Ectodermal cell (in vitro differentiated cells): ENCODE data around the gene ECHS1.

Source experiments
- H3K27ac ChIP-seq: 2 replicates; pipeline ENCODE4 v1.7.0; 2013; ENCODE audit warnings: mild to moderate bottlenecking, low read depth, low read length; ENCODE audit not compliant: insufficient read depth, poor library complexity, severe bottlenecking
- H3K27me3 ChIP-seq: 2 replicates; pipeline ENCODE4 v1.7.0; 2013; ENCODE audit warnings: mild to moderate bottlenecking, low read length; ENCODE audit not compliant: insufficient read depth, control insufficient read depth, poor library complexity, severe bottlenecking
- H3K36me3 ChIP-seq: one replicate; pipeline ENCODE4 v1.7.0; 2013; ENCODE audit warnings: low read length; ENCODE audit not compliant: control insufficient read depth, insufficient read depth
- H3K4me1 ChIP-seq: one replicate; pipeline ENCODE4 v1.7.0; 2013; ENCODE audit warnings: low read length; ENCODE audit not compliant: control insufficient read depth, insufficient read depth
- H3K4me3 ChIP-seq: 2 replicates; pipeline ENCODE4 v1.7.0; 2013; ENCODE audit warnings: low read depth, low read length, control low read depth; ENCODE audit not compliant: insufficient read depth
- H3K9me3 ChIP-seq: 2 replicates; pipeline ENCODE4 v1.7.0; 2013; ENCODE audit warnings: mild to moderate bottlenecking, low read length, moderate library complexity; ENCODE audit not compliant: control insufficient read depth
- WGBS, 2 experiments: methylation state at CpG; one replicate each; pipeline ENCODE4 v1.1.7; 2013; ENCODE audit warnings: missing lambda C conversion rate in 2 of 2; 5-methylcytosine and 5-hydroxymethylcytosine counted together

The ECHS1 gene

DNA sequence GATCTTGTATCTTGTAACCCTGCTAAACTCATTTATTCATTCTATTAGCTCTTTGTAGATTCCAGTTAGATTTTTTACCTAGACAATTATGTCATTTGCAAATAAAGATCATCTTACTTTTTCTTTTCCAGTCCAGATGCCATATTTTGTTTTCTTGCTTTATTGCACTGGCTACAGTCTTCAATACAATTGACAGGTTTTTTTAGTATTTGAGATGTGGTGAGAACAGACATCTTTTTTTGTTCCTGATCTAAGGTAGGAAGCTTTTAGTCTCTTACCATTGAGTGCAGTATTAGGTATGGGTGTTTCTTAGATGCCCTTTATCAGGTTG is 39.2 kb upstream of the ECHS1 start:
- H3K4me1 ChIP-seq = no peaks in the 10 kb centered on the region
- no peaks in the 10 kb centered on the region for H3K27me3 ChIP-seq
- peaks cover 2% of the 10 kb centered on the region for H3K9me3 ChIP-seq
- H3K4me3 ChIP-seq = no peak overlapping the region
- peaks cover 45% of the 10 kb centered on the region for H3K36me3 ChIP-seq
- H3K27ac ChIP-seq = no peak overlapping the region

DNA sequence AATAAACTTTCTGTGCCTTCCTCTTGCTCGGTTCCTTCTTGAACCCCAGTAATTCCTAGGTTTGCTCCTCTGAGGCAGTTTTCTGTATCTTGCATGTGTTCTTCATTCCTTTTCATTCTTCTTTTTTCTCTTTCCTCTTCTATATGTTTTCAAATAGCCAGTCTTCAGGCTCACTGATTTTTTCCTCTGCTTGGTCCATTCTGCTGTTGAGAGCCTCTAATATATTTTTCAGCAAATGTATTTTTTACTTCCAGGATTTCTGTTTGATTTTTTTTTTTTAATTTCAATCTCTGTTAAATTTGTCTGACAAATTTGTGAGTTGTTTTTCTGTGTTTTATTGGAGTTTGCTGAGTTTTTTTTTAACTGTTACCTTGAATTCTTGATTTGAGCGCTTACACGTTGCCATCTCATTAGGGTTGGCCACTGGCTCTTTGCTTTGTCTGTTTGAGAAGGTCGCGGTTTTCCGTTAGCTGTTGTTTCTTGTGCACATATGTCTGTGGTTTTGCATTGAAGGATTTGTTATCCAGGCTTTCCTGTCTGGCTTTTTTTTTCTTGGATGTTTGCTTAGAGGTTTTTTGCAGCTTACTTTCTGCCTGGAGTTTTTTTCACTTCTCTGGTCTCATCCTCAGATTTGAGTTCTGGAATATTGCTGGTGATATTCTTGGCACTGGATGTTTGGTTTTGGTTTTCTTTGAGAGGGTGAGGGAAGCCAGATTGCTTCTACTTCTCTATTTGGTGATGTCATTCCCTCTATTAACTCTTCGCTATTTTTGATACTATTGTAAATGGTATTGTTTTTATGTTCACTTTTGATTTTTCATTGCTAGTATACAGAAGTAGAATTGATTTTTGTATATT is 38.6 kb upstream of the ECHS1 start:
- H3K27me3 ChIP-seq = no peaks in the 10 kb centered on the region
- no peak overlapping the region for H3K27ac ChIP-seq
- WGBS, 2 experiments = 95 to 97% methylated on average over 6 to 7 of the region's 7 CpGs
- H3K36me3 ChIP-seq = peaks cover 45% of the 10 kb centered on the region
- H3K9me3 ChIP-seq = peaks cover 2% of the 10 kb centered on the region
- no peak overlapping the region for H3K4me3 ChIP-seq
- H3K4me1 ChIP-seq = no peaks in the 10 kb centered on the region

DNA sequence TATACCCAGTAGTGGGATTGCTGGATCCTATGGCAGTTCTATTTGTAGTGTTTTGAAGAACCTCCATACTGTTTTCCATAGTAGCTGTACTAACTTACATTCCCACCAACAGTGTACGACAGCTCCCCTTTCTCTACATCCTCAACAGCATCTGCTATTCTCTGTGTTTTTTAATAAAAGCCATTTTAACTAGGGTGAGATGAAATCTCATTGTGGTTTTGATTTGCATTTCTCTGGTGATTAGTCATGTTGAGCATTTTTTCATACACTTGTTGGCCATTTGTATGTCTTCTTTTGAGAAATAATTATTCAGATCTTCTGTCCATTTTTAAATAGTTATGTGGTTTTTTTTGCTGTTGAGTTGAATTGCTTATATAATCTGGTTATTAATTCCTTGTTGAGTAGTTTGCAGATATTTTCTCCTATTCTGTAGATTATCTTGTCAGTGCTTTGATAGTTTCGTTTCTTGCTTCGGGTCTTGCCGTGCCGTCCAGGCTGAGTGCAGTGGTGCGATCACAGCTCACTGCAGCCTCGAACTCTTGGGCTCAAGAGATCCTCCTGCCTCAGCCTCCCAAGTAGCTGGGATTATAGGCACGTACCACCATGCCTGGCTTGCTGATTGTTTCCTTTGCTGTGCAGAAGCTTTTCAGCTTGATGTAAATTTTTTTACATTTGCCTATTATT is 32.8 kb upstream of the ECHS1 start:
- Histone ChIP-seq H3K36me3 (peaks cover 38% of the 10 kb centered on the region), H3K4me1 (no peaks in the 10 kb centered on the region), H3K4me3 (no peak overlapping the region), H3K27me3 (no peaks in the 10 kb centered on the region), H3K9me3 (peaks cover 2% of the 10 kb centered on the region), H3K27ac (no peak overlapping the region)
- 94 to 95% methylated on average over 8 of the region's 8 CpGs for WGBS, 2 experiments

DNA sequence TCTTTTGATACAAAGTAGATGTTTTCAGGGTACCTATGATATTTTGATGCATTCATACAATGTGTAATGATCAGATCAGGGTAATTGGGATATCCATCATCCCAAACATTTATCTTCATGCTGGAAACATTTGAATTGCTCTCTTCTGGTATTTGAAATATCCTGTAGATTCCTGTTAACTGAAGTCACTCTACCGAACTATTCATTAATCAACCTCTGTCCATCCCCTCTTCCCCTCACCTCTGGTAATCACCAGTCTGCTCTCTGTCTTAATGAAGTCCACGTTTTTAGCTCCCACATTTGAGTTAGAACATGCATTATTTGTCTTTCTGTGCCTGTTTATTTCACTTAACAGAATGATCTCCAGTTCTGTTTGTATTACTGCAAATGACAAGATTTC is 32.1 kb upstream of the ECHS1 start:
- 82 to 83% methylated on average over 2 of the region's 2 CpGs for WGBS, 2 experiments
- Histone ChIP-seq H3K27ac (no peak overlapping the region), H3K27me3 (no peaks in the 10 kb centered on the region), H3K9me3 (no peaks in the 10 kb centered on the region), H3K4me1 (no peaks in the 10 kb centered on the region), H3K36me3 (peaks cover 37% of the 10 kb centered on the region), H3K4me3 (no peak overlapping the region)

DNA sequence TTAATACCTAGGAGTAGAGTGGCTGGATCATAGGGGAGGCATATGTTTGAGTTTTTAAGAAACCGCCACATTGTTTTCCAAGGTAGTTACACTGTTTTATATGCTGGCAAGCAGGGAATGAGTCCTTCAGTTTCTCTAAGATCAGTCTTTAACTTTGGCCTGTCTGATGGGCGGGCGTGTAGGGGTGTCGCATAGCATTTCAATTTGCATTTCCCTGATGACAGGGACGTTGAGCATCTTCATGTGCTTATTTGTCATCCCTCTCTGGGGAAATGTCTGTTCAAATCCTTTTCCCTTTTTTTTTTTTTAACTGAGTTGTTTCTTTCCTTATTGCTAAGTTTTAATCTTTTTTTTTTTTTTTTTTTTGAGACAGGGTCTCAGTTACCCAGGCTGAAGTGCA is 30.6 kb upstream of the ECHS1 start:
- Histone ChIP-seq H3K36me3 (peaks cover 34% of the 10 kb centered on the region), H3K4me3 (no peak overlapping the region), H3K9me3 (no peaks in the 10 kb centered on the region), H3K4me1 (no peaks in the 10 kb centered on the region), H3K27ac (no peak overlapping the region), H3K27me3 (no peaks in the 10 kb centered on the region)
- WGBS, 2 experiments = 95 to 97% methylated on average over 5 of the region's 5 CpGs

DNA sequence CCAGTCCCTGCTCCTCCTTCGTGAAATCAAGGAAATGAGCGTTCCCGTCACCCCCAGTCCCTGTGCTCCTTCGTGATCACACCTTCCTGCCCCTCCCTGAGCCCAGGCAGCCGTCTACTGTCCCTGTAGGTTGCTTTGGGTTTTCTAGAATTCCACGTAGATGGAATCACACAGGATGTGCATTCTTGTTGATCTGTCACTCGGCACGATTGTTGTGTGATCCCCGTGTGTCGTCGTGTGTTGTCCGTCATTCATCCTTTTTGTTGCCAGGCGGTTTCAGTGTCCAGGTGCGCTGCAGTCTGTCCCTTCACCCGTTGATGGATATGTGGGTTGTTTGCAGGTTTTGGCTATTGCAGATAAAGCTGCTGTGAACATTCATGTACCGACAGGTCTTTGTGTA is 30.2 kb upstream of the ECHS1 start:
- no peak overlapping the region for H3K27ac ChIP-seq
- H3K36me3 ChIP-seq = peaks cover 37% of the 10 kb centered on the region
- H3K9me3 ChIP-seq = no peaks in the 10 kb centered on the region
- no peaks in the 10 kb centered on the region for H3K27me3 ChIP-seq
- no peak overlapping the region for H3K4me3 ChIP-seq
- H3K4me1 ChIP-seq = no peaks in the 10 kb centered on the region
- 88 to 89% methylated on average over 16 of the region's 16 CpGs for WGBS, 2 experiments

DNA sequence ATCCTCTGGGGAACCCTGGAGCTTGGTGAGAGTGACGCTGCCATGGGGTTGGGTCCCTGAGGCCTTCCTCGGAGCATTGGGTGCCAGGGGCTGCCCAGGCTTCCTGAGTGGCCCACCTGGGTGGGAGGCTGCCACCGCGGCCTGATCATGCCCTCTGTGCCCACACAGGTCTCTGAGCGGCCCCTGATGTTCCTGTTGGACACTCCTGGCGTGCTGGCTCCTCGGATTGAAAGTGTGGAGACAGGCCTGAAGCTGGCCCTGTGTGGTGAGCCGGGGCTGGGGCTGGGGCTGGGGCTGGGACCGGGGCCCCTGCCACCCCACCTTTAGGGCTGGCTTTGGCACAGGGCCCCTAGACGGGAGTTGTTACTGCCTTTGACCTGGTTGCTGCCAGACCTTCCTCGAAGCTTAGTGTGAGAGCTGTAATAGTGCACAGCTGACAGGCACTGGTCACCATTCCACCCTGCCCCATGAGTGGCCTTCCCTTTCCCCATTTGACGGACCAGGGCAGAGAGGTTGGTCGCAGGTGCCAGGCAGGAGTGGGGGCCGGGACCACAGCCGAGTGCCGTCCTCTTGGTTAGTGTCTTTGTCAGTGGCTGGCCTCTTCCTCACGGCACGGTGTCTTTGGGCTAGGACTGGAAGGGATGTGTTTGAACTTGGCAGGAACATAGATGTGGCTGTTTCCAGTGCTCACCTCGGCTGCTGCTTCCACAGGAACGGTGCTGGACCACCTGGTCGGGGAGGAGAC is 29.0 kb upstream of the ECHS1 start:
- H3K4me3 ChIP-seq = no peak overlapping the region
- H3K9me3 ChIP-seq = no peaks in the 10 kb centered on the region
- no peaks in the 10 kb centered on the region for H3K27me3 ChIP-seq
- H3K36me3 ChIP-seq = peaks cover 33% of the 10 kb centered on the region
- no peaks in the 10 kb centered on the region for H3K4me1 ChIP-seq
- WGBS, 2 experiments = 96 to 97% methylated on average over 21 of the region's 21 CpGs
- no peak overlapping the region for H3K27ac ChIP-seq

DNA sequence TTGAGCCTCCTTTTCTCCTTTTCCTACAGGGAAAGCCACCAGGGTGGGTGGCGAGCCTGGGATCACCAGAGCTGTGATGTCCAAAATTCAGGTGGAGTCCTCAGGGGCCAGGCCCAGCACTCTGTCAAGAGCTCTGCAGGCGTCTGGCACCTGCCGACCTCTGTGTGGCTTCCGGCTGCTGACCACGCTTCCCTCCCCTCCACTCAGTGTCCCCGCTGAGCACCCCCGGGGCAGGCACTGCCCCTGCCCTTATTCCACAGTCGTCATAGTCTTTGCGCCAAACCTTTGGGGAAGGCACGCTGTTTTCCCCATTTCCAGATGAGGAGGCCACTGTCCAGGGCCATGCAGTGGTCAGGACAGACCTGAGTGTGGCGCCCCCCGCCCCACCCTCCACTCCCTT is 28.3 kb upstream of the ECHS1 start:
- H3K4me1 ChIP-seq = no peaks in the 10 kb centered on the region
- H3K27ac ChIP-seq = no peak overlapping the region
- peaks cover 37% of the 10 kb centered on the region for H3K36me3 ChIP-seq
- H3K4me3 ChIP-seq = no peak overlapping the region
- WGBS, 2 experiments = 95 to 96% methylated on average over 12 of the region's 12 CpGs
- H3K27me3 ChIP-seq = no peaks in the 10 kb centered on the region
- no peaks in the 10 kb centered on the region for H3K9me3 ChIP-seq

DNA sequence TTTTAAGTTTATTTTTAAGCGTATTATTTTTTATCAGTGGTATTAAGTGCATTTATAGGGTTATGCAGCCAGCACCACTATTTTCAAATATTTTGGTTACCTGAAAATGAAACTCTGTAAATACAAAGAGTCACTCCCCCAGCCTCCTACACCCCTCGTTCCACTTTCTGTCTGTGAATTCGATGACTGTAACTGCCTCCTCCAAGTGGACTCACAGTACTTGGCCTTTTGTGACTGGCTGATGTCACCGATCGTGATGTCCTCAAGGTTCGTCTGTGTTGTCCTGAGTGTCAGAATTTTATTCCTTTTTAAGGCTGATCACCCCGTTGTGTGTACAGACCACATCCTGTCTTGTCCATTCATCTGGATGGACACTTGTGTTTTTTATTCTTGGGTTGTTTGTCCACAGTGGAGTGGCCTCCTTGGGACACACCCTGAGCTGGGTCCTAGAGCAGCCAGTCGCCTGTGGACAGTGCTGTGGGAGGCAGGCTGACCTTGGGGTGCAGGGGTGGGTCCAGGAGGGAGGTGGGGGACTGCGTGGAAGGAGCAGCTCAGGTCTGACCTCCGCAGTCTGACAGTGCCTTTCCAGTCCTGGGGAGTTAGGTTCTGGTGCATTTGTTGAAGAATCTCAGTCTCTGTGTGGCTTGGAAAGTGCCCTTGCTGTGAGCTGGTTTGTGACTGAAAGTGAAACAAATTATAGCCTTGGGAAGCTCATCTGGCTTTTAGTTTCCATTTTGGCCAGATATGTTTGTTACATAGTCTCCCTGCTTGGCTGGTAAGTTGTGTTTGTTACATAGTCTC is 27.7 kb upstream of the ECHS1 start:
- Histone ChIP-seq H3K36me3 (peaks cover 41% of the 10 kb centered on the region), H3K27me3 (no peaks in the 10 kb centered on the region), H3K4me1 (no peaks in the 10 kb centered on the region), H3K27ac (no peak overlapping the region), H3K4me3 (no peak overlapping the region), H3K9me3 (no peaks in the 10 kb centered on the region)
- WGBS, 2 experiments = 96 to 98% methylated on average over 9 of the region's 10 CpGs
